HCT116 (cell line): ENCODE measurements around the gene SIPA1L3. TPM values are rescaled to one million over a fixed set of nuclear protein-coding genes. Genes with fewer than 3 reads are reported as not detected.

Experiments
- ATAC-seq: fragments of 200-7000 bp; cut with Tn5 transposase; 2 replicates; pipeline ENCODE4 v1.9.1; 2020; ENCODE audit warnings: mild to moderate bottlenecking, moderate library complexity
- BruUV-seq: library from RNA; stranded (reverse); fragments of 400-500 nt; replicated peaks from 2 replicates; lab custom pipeline; 2021; lab: Mats Ljungman, UMichigan
- CTCF ChIA-PET: fragments of 300-600 bp; sonication (Branson Sonifier 250); formaldehyde crosslinking; loops from one replicate; lab custom pipeline; 2021; ENCODE audit warnings: antibody characterized with exemption; lab: Charles Lee
- POLR2A ChIA-PET: fragments of 300-600, 350-600 bp; sonication (Branson Sonifier 250); formaldehyde crosslinking; loops from one replicate; lab custom pipeline; 2021; ENCODE audit warnings: antibody characterized with exemption; lab: Charles Lee
- RAD21 ChIA-PET, 2 experiments: fragments of 300-600 bp; sonication (Branson Sonifier 250); formaldehyde crosslinking; loops; one replicate each; lab custom pipeline; 2023; ENCODE audit warnings: low total read pairs in 2 of 2; ENCODE audit not compliant: uncharacterized antibody in 2 of 2, unreplicated experiment in 2 of 2, low non-redundant PET in 1 of 2; lab: Charles Lee
- DNase-seq: peaks from one replicate; pipeline ENCODE4 v3.0.0-alpha.2; 2010; ENCODE audit warnings: low read depth, low spot score
- H2AFZ ChIP-seq: fragments of 200-600 bp; shearing (Covaris generic), sonication (generic); 2 replicates; pipeline ENCODE4 v1.6.1; 2017; ENCODE audit warnings: low read depth, mixed run types, mixed read lengths, antibody characterized with exemption, low read length; ENCODE audit not compliant: poor library complexity, severe bottlenecking
- H3K27ac ChIP-seq: 2 replicates; pipeline ENCODE4 v1.5.1; 2012; ENCODE audit warnings: low read depth, low read length
- H3K27me3 ChIP-seq: fragments of 200-600 bp; sonication (generic); 2 replicates; pipeline ENCODE4 v1.6.1; 2016; ENCODE audit warnings: mixed run types, low read length, mixed read lengths; ENCODE audit not compliant: insufficient read depth
- H3K36me3 ChIP-seq, 2 experiments: fragments of 200-500 bp in 1 of 2; fragments of 200-600 bp in 1 of 2; sonication (Bioruptor generic) in 1 of 2; sonication (generic) in 1 of 2; 2 replicates each; pipeline versions ENCODE4 v1.5.1 to v1.6.1; 2014 to 2016; ENCODE audit warnings: low read length in 2 of 2, inconsistent platforms in 1 of 2, mixed read lengths in 1 of 2, mixed run types in 1 of 2; ENCODE audit not compliant: insufficient read depth in 2 of 2, control insufficient read depth in 1 of 2
- H3K4me1 ChIP-seq, 2 experiments: fragments of 200-600 bp in 1 of 2; sonication (generic) in 1 of 2; 2 replicates each; pipeline versions ENCODE4 v1.5.1 to v1.6.1; 2012 to 2017; ENCODE audit warnings: low read length in 2 of 2, inconsistent platforms in 1 of 2, mild to moderate bottlenecking in 1 of 2, mixed read lengths in 1 of 2, mixed run types in 1 of 2, moderate library complexity in 1 of 2; ENCODE audit not compliant: insufficient read depth in 2 of 2, control insufficient read depth in 1 of 2
- H3K4me2 ChIP-seq: fragments of 200-600 bp; sonication (generic); 2 replicates; pipeline ENCODE4 v1.6.1; 2017; ENCODE audit warnings: mixed run types, low read length, mixed read lengths
- H3K4me3 ChIP-seq, 2 experiments: fragments of 200-600 bp in 1 of 2; sonication (generic) in 1 of 2; replicated peaks in 1 of 2; 2 replicates each; pipeline ENCODE4 v1.5.1; 2011 to 2016; ENCODE audit warnings: low read length in 2 of 2, control low read depth in 1 of 2, low read depth in 1 of 2, mild to moderate bottlenecking in 1 of 2, mixed read lengths in 1 of 2, mixed run types in 1 of 2
- H3K79me2 ChIP-seq: fragments of 200-600 bp; sonication (generic); 2 replicates; pipeline ENCODE4 v1.6.1; 2017; ENCODE audit warnings: mild to moderate bottlenecking, mixed run types, low read length, moderate library complexity, mixed read lengths; ENCODE audit not compliant: insufficient read depth
- H3K9ac ChIP-seq: fragments of 200-600 bp; sonication (generic); 2 replicates; pipeline ENCODE4 v1.6.1; 2016; ENCODE audit warnings: low read length, mixed read lengths
- H3K9me2 ChIP-seq: fragments of 200-600 bp; sonication (generic), shearing (Covaris generic); 2 replicates; pipeline ENCODE4 v1.6.1; 2017; ENCODE audit warnings: mixed run types, mild to moderate bottlenecking, moderate library complexity; ENCODE audit not compliant: insufficient read depth
- H3K9me3 ChIP-seq, 2 experiments: fragments of 200-500 bp in 1 of 2; fragments of 200-600 bp in 1 of 2; sonication (Bioruptor generic) in 1 of 2; sonication (generic) in 1 of 2; 2 replicates each; pipeline ENCODE4 v1.6.1; 2014 to 2017; ENCODE audit warnings: low read length in 2 of 2, mixed read lengths in 2 of 2, inconsistent platforms in 1 of 2, low read depth in 1 of 2, mild to moderate bottlenecking in 1 of 2, mixed run types in 1 of 2, moderate library complexity in 1 of 2; ENCODE audit not compliant: control insufficient read depth in 1 of 2, insufficient read depth in 1 of 2
- H4K20me1 ChIP-seq: fragments of 200-600 bp; sonication (generic), shearing (Covaris generic); 2 replicates; pipeline ENCODE4 v1.6.1; 2017; ENCODE audit warnings: mixed run types, mild to moderate bottlenecking, moderate library complexity; ENCODE audit not compliant: insufficient read depth
- CBX3 ChIP-seq: IDR thresholded peaks from 2 replicates; pipeline ENCODE4 v1.6.1; 2012; ENCODE audit warnings: low read depth
- CEBPB ChIP-seq: IDR thresholded peaks from 2 replicates; pipeline ENCODE4 v1.6.1; 2012; ENCODE audit warnings: low read depth
- CTCF ChIP-seq, 3 experiments: fragments of 200-600 bp in 1 of 3; sonication (generic) in 1 of 3; IDR thresholded peaks in 2 of 3; conservative IDR thresholded peaks in 1 of 3; 2 replicates each; pipeline ENCODE4 v1.5.1; 2012 to 2017; ENCODE audit warnings: low read depth in 2 of 3, low read length in 2 of 3, antibody characterized with exemption in 1 of 3, borderline replicate concordance in 1 of 3, control low read depth in 1 of 3, mild to moderate bottlenecking in 1 of 3, mixed read lengths in 1 of 3, mixed run types in 1 of 3, moderate library complexity in 1 of 3; ENCODE audit not compliant: insufficient read depth in 1 of 3
- EGR1 ChIP-seq: IDR thresholded peaks from 2 replicates; pipeline ENCODE4 v1.6.1; 2012; ENCODE audit warnings: low read depth
- ELF1 ChIP-seq: IDR thresholded peaks from 2 replicates; pipeline ENCODE4 v1.6.1; 2012; ENCODE audit warnings: low read depth, borderline replicate concordance
- EZH2 ChIP-seq: fragments of 200-600 bp; sonication (generic); IDR thresholded peaks from 2 replicates; pipeline ENCODE4 v1.6.1; 2017; ENCODE audit warnings: antibody characterized with exemption, mixed run types
- EZH2phosphoT487 ChIP-seq: fragments of 200-600 bp; IDR thresholded peaks from 2 replicates; pipeline ENCODE4 v1.6.1; 2018; ENCODE audit warnings: antibody characterized with exemption, borderline replicate concordance
- FOSL1 ChIP-seq: IDR thresholded peaks from 2 replicates; pipeline ENCODE4 v1.6.1; 2012; ENCODE audit warnings: low read depth
- JUND ChIP-seq: IDR thresholded peaks from 2 replicates; pipeline ENCODE4 v1.6.1; 2012
- MAX ChIP-seq: IDR thresholded peaks from 2 replicates; pipeline ENCODE4 v1.6.1; 2012
- POLR2AphosphoS5 ChIP-seq: IDR thresholded peaks from 2 replicates; pipeline ENCODE4 v1.6.1; 2011; ENCODE audit warnings: mild to moderate bottlenecking, low read depth, low read length, moderate library complexity
- RAD21 ChIP-seq: IDR thresholded peaks from 2 replicates; pipeline ENCODE4 v1.6.1; 2012; ENCODE audit warnings: low read depth, mild to moderate bottlenecking
- REST ChIP-seq: IDR thresholded peaks from 2 replicates; pipeline ENCODE4 v1.6.1; 2012; ENCODE audit warnings: low read depth
- SIN3A ChIP-seq: IDR thresholded peaks from 2 replicates; pipeline ENCODE4 v1.6.1; 2012; ENCODE audit warnings: low read depth
- SP1 ChIP-seq: IDR thresholded peaks from 2 replicates; pipeline ENCODE4 v1.6.1; 2012; ENCODE audit warnings: low read depth
- SRF ChIP-seq: IDR thresholded peaks from 2 replicates; pipeline ENCODE4 v1.6.1; 2012; ENCODE audit warnings: low read depth
- TCF7L2 ChIP-seq: IDR thresholded peaks from 2 replicates; pipeline ENCODE4 v1.7.0; 2011; ENCODE audit warnings: borderline replicate concordance, inconsistent platforms; ENCODE audit not compliant: insufficient read depth, insufficient read length; ENCODE audit errors: extremely low read depth
- ZBTB33 ChIP-seq: IDR thresholded peaks from 2 replicates; pipeline ENCODE4 v1.6.1; 2011; ENCODE audit warnings: mild to moderate bottlenecking, low read length, moderate library complexity; ENCODE audit not compliant: insufficient replicate concordance; ENCODE audit errors: extremely low read depth
- ZNF274 ChIP-seq: fragments of 200-500 bp; sonication (Bioruptor generic); IDR thresholded peaks from 2 replicates; pipeline ENCODE4 v1.6.1; 2014; ENCODE audit warnings: mild to moderate bottlenecking, low read depth, low read length, inconsistent platforms
- intact Hi-C: fragments of 100-400 bp; cut with micrococcal nuclease; formaldehyde crosslinking; loops from 2 replicates; pipeline ENCODE4 v1.10.0; 2022
- total RNA-seq: library from RNA; stranded (reverse); gene quantifications from one replicate; pipeline ENCODE4 v1.2.1, GENCODE V29; 2021; ENCODE audit not compliant: unreplicated experiment

The SIPA1L3 gene
- total RNA-seq, 1 experiment from 2014 or later, result 41.8 TPM

GRCh38 chr19:38012290-38012689 lies 105.3 kb downstream of the SIPA1L3 start:
- Histone ChIP-seq H3K27me3 (no peaks in the 10 kb centered on the region), H3K9me2 (no peaks in the 10 kb centered on the region), H3K4me1 (peaks cover 13 to 25% of the 10 kb centered on the region in 2 experiments), H3K9me3 (no peaks in the 10 kb centered on the region), H3K27ac (no peak overlapping the region), H3K9ac (no peak overlapping the region), H3K4me3 (no peak overlapping the region), H3K79me2 (peaks cover 13% of the 10 kb centered on the region; the same call in 1 of the 2 replicates), H2AFZ (no peak overlapping the region), H3K36me3 (0 out of 4 replicates have a peak, but pooled peaks cover 0 to 5% of the 10 kb centered on the region in 2 experiments), H3K4me2 (no peak overlapping the region), H4K20me1 (no peaks in the 10 kb centered on the region)
- ChIA-PET RAD21 (no interaction called here), CTCF (no interaction called here), POLR2A (interaction anchor here (0.6 to 1.6 kb wide), 2 partner anchors 8 to 13 kb away, joined by 3 to 6 read pairs; no protein-coding TSS in a partner anchor)
- TF ChIP-seq POLR2AphosphoS5, result no peak
- TF ChIP-seq EGR1, result no peak
- no peak for TF ChIP-seq RAD21
- no peak for TF ChIP-seq MAX
- TF ChIP-seq SRF, result no peak
- no peak for TF ChIP-seq SP1
- TF ChIP-seq ZBTB33, result no peak
- no peak for TF ChIP-seq REST
- TF ChIP-seq CTCF (IDR thresholded peaks at IDR 0.05 in 2 of 3, conservative IDR thresholded peaks at IDR 0.05 in 1 of 3; ENCODE audit: borderline replicate concordance in 1 of 3, insufficient read depth in 1 of 3, low read depth in 2 of 3, low read length in 2 of 3), result no peak
- TF ChIP-seq CEBPB, result no peak
- TF ChIP-seq FOSL1, result no peak
- TF ChIP-seq EZH2phosphoT487, result no peak
- no peak for TF ChIP-seq ELF1
- no peak for TF ChIP-seq SIN3A
- TF ChIP-seq CBX3, result no peak
- no peak for TF ChIP-seq TCF7L2
- no peak for TF ChIP-seq JUND
- no peak for TF ChIP-seq ZNF274
- TF ChIP-seq EZH2, result no peak
- no TSS peak for BruUV-seq
- intact Hi-C loops, result no loop called here
- no peak for ATAC-seq
- no peak for DNase-seq
